Endothelial cell of umbilical vein (primary cell): ENCODE data around the gene EIF1AD.

Source experiments
- POLR2A ChIP-seq: IDR thresholded peaks from 2 replicates; pipeline ENCODE4 v1.6.1; 2012; ENCODE audit warnings: low read depth, mild to moderate bottlenecking, control low read depth, low read length
- TF ChIP-seq, protein P1 (sequence below), 2 donors: IDR thresholded peaks; 1 replicate in 1 of 2; 2 replicates in 1 of 2; pipeline ENCODE4 v1.5.1; 2011; ENCODE audit warnings: low read length in 2 of 2, mild to moderate bottlenecking in 2 of 2, moderate library complexity in 2 of 2, control low read depth in 1 of 2, inconsistent platforms in 1 of 2, low read depth in 1 of 2; ENCODE audit not compliant: insufficient read depth in 1 of 2; ENCODE audit errors: extremely low read depth in 1 of 2

DNA sequence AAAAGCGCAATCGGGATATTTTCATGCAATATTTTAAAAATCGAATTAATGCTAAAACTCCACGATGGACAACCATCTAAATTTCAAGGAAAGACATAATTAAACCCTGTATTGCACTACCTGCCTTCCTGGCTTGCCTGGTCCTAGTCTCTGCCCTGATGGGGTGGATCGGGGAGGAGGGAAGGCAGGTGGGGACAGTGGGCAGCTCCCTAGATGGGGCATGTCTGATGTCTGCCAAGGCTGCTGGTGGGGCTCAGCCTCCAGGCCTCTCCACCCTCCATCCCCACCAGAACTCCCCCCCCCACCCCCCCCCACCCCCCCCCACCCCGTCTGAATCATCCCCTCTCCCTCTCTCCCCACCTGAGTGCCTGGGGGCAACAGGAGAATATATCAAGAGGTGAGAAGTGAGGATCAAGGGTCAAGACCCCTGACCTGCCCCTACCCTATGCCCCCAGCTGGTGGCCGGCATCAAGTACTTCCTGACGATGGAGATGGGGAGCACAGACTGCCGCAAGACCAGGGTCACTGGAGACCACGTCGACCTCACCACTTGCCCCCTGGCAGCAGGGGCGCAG, 10.5 kb upstream of the EIF1AD start:
- TF ChIP-seq POLR2A: no peak
- TF ChIP-seq, protein P1, sequence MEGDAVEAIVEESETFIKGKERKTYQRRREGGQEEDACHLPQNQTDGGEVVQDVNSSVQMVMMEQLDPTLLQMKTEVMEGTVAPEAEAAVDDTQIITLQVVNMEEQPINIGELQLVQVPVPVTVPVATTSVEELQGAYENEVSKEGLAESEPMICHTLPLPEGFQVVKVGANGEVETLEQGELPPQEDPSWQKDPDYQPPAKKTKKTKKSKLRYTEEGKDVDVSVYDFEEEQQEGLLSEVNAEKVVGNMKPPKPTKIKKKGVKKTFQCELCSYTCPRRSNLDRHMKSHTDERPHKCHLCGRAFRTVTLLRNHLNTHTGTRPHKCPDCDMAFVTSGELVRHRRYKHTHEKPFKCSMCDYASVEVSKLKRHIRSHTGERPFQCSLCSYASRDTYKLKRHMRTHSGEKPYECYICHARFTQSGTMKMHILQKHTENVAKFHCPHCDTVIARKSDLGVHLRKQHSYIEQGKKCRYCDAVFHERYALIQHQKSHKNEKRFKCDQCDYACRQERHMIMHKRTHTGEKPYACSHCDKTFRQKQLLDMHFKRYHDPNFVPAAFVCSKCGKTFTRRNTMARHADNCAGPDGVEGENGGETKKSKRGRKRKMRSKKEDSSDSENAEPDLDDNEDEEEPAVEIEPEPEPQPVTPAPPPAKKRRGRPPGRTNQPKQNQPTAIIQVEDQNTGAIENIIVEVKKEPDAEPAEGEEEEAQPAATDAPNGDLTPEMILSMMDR (IDR thresholded peaks at IDR 0.05; ENCODE audit: extremely low read depth in 1 of 2, insufficient read depth in 1 of 2, low read depth in 1 of 2, low read length in 2 of 2): no peak
